Stimulated activated CD4-positive, alpha-beta T cell treated with anti-CD3 and anti-CD28 coated beads, TNF-alpha, amount 100 ng/mL, for 48 hours (primary cell): ENCODE measurements around the gene WDR82.

ENCODE experiments used
- DNase-seq, 3 donors: peaks; one replicate each; pipeline ENCODE4 v3.0.0-alpha.2; 2020; ENCODE audit warnings: low read depth in 3 of 3

Gene WDR82

GRCh38 chr3:52278510-52279069 lies at the start of gene WDR82:
Gene WDR82, minus strand, starts transcription at chr3:52278649. Its CDS starts 288 bp downstream, at chr3:52278361.
- DNase-seq, result peak; percentile 95 to 99 (median 98)

GRCh38 chr3:52327486-52328290 lies 49.2 kb upstream of the WDR82 start:
- DNase-seq, result no peak

DNA sequence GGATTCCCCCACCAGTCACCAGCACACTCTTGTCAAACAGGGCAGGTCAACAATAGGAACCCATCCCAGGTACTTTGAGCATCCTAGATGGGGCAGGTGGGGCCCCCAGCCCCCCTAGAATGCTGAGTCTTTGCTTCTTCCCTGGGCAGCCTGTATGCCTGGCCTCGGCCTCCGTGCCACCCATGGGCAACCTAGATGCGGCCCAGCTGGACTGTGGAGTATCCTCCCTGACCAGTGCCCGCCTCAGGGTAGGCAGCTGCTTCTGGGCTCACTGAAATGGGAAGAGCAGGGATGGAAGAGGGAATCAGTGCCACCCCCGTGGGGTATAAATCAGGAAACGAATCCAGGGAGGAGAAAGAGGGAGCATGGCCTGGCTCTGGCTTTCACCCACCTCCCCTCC lies 48.5 kb upstream of the WDR82 start:
- no peak for DNase-seq

GRCh38 chr3:52325686-52326085 lies 47.2 kb upstream of the WDR82 start:
- no peak for DNase-seq

GRCh38 chr3:52324676-52325075 lies 46.2 kb upstream of the WDR82 start:
- no peak for DNase-seq

GRCh38 chr3:52323526-52324295 lies 45.3 kb upstream of the WDR82 start:
- DNase-seq, result no peak

- no peak for DNase-seq
Observed at GRCh38 chr3:52322466-52322865, 44.0 kb upstream of the WDR82 start.

GRCh38 chr3:52321481-52321880 lies 43.0 kb upstream of the WDR82 start:
- no peak for DNase-seq

- DNase-seq, result no peak
Observed at GRCh38 chr3:52319921-52320595, 41.6 kb upstream of the WDR82 start.

- no peak for DNase-seq
Observed at GRCh38 chr3:52318186-52318816, 39.9 kb upstream of the WDR82 start.

- DNase-seq, result peak; percentile 37 to 53 (median 38)
Observed at GRCh38 chr3:52317208-52318000, 39.0 kb upstream of the WDR82 start.

- DNase-seq, result no peak
Observed at GRCh38 chr3:52315977-52316764, 37.7 kb upstream of the WDR82 start, which contains the start of gene DNAH1. Gene DNAH1, plus strand, starts transcription at chr3:52316319. Its CDS starts 6,124 bp downstream, at chr3:52322443.

- DNase-seq, result no peak
Observed at GRCh38 chr3:52315006-52315405, 36.6 kb upstream of the WDR82 start.

- DNase-seq, result no peak
Observed at GRCh38 chr3:52314489-52314888, 36.0 kb upstream of the WDR82 start.

DNA sequence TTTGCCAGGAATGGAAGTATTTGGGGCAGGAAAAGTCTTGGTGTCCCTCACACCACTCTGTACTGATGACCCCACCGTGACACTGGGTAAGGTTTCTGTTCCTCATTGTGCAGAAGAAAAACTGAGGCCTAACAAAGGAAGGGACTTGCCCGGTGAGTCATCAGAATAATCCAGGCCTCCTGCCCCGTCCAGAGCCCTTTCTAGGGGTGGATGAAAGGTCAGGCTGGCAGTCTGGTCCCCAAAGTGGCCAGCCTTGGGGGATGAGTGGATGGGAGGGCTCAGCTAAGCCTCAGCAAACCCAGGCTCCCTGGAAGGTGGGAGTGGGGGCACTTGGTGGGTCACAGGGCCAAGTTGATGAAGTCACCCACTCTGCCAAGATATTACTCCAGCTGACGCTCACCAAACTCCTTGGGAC lies 35.3 kb upstream of the WDR82 start:
- no peak for DNase-seq

- no peak for DNase-seq
Observed at GRCh38 chr3:52313188-52313773, 34.8 kb upstream of the WDR82 start.

GRCh38 chr3:52311576-52312119 lies 33.2 kb upstream of the WDR82 start:
- DNase-seq, result no peak

GRCh38 chr3:52310861-52311575 lies 32.6 kb upstream of the WDR82 start:
- no peak for DNase-seq

GRCh38 chr3:52308308-52308707 lies 29.9 kb upstream of the WDR82 start:
- DNase-seq, result no peak
